ENCODE results near the gene CMC2. TPM values are rescaled to one million over a fixed set of nuclear protein-coding genes. Genes with fewer than 3 reads are reported as not detected.

CMC2 gene
- total RNA-seq, 1 donor from 2014 or later, result 78.5 TPM

DNA sequence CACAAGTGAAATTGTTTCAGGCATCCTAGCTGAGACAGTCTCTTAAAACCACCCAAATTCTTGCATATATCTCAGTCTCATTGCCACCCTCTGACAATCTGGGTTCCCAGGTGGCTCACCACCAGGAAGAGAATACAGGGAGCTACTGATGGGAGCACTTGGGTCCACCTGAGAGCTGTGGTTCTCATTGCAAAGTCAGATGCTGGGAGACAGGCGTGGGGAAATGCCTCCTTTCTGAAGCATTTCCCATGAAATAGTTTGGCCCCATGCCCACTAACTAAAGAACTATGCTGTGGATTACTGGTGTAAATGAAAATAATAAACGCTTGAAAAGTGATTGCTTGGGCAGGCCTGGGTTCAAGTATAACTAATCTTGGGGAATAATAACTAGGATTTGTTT lies 70.3 kb downstream of the CMC2 start:
- intact Hi-C loops (cut with micrococcal nuclease), result no loop called here

DNA sequence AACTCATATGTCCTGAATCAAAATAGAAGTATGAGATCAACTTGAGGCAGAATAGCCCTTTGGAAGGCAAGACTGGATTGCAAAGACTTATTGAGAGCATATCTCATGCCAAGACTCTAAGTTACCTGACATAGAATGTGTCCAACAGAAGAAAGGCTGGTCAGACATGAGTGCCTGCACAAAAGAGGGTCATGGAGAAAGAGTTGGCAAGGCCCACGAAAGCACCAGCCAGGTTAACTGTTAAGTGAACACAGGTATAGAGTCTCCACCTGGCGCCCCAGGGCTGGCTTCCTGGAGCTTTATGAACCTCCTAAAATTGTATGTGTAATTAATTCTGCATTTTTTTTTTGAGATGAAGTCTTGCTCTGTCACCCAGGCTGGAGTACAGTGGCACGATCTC lies 71.0 kb downstream of the CMC2 start:
- intact Hi-C loops (cut with micrococcal nuclease), result no loop called here

DNA sequence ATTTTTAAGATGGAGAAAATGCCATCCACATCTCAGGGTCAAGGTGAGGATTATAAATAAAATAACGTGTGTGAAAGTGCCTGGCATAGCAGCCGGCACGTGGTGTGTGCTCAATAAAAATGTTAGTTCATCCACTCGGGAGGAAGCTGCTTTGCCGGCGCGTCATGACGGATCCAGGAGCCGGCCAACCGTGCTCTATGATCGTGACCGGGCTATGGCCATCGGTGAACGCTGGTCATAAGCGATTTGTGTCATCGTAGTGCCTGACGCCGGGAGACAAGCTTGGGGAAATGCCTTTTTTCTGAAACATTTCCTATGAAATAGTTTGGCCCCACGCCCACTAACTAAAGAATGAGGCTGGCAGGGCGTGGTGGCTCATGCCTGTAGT lies 74.0 kb downstream of the CMC2 start:
- intact Hi-C loops (cut with micrococcal nuclease), result no loop called here

DNA sequence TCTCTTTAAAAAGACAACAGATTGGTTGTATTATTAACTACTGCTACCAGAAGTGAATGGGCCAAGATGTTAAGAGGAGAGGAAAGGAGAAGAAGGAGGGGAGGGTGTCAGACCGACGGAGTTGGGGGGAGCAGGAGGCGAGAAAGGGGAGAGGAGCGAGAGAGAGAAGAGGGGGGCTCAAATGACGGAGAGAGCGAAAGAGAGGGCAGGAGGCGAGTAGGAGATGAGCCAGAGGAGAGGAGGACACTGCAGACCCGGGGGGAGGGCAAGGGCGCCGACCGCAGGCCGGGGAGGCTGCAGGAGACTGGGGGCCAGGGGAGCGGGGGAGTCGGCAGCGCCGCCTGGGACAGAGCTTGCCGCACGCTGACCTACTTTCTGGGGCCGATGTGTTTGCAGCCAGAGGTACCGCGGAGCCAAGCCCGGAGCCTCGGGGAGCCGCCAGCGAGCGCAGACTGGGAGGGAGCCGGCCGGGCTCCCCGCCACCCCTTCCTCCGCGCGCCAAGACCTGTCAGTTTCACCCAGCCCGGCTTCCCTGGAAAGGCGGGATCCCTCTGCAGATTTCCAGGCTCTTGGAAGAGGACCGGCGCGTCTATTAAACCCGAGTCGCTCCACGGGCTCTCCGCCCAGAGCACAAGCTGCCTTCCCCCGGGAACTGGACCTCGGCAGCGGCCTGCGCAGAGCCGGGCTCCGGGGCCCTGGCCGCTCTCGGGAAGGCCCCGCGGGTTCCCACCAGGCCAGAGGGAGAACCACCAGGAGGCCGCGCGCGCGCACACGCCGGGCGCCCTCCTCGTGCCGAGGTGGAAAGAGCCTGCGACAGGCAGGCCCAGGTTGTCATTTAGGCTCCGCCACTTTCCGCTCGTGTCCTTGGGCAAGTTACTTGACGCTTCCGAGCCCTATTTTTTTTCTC lies 74.6 kb downstream of the CMC2 start:
- intact Hi-C loops (cut with micrococcal nuclease), result no loop called here

GRCh38 chr16:80924372-80924978 lies 82.2 kb downstream of the CMC2 start:
- intact Hi-C loops (cut with micrococcal nuclease), result loop anchor here (5.0 kb wide), 1 partner anchor 397 kb away; no protein-coding TSS in a partner anchor

- intact Hi-C loops (cut with micrococcal nuclease), result loop anchor here (5.0 kb wide), 1 partner anchor 396 kb away; no protein-coding TSS in a partner anchor
Measured at GRCh38 chr16:80923356-80923755, 83.3 kb downstream of the CMC2 start.

Other genes starting within 250 kb of the CMC2 start
- gene CDYL2, start 202.3 kb downstream of the CMC2 start, total RNA-seq, result 118 and 125 TPM in 2 replicates
- 44.2 and 44.7 TPM in 2 replicates for gene CENPN, start 329 bp upstream of the CMC2 start, total RNA-seq
- gene ATMIN, start 29.0 kb upstream of the CMC2 start, total RNA-seq, result 32.3 and 32.5 TPM in 2 replicates
- 0.56 and 1.8 TPM in 2 replicates for gene C16orf46, start 70.4 kb upstream of the CMC2 start, total RNA-seq
- gene GCSH, start 89.5 kb upstream of the CMC2 start, total RNA-seq, result 5.5 and 7.7 TPM in 2 replicates
- not detected in 2 replicates for gene BCO1, start 231.8 kb upstream of the CMC2 start, total RNA-seq

Measured in T-helper 1 cell treated with Interleukin-12 subunit alpha and Interleukin-12 subunit beta and Interleukin-4 antibody, amounts not matched to agents 30 ng/mL and 1 ng/mL, for 36 hours (primary cell).